Measurements from ENCODE around the gene HSFX3. TPM values are rescaled to one million over a fixed set of nuclear protein-coding genes. Genes with fewer than 3 reads are reported as not detected.

The HSFX3 gene
- total and polyA plus RNA-seq, 2 of the 13 experiments (the other 11 are each of a cell fraction or from before 2014, with no cell fraction given), result not detected

DNA sequence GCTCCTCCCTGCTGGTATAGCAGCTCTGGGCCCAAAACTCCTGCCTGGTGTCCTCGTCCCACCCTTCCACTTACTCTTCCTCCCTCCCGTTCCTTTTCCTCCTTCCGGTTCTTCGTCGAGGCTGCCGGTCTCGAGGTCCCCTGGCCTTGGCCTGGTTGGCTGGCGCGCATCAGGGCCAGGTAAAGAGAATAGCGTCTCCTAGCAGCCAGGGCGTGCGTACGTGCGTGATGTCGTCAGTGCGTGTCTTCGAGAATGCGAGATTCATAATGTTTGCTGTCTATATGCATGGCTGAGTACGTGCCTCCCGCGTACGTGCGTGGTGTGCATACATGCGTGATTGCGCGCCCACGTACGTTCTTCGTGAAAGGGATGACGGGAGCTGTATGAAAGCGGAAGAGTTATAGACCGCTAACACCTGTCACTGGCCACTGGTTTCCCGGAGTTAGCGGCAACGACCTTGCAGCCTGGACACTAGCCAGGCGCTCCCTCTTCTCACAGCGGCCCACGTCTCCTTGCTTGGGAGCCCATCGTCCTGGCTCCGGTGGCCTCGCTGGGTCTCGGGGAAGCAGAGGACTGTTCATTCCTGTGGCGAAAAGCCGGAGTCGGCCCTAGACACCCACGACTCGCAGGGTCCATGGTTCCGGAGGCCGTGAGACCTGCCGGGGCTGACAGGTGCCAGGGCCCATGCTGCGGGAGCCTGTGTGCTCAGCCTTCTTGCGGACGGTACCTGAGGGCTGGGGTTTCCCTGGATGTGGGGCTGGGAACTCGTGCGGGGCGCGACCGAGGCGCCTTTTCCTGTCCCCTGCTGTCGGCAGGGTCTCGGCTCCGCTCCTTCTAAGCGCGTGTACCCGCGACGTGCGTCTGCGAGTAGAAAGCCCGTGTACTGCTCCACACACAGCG, 8.9 kb downstream of the HSFX3 start, which contains the start of gene EOLA1 (continued):
- TF ChIP-seq, protein P1, sequence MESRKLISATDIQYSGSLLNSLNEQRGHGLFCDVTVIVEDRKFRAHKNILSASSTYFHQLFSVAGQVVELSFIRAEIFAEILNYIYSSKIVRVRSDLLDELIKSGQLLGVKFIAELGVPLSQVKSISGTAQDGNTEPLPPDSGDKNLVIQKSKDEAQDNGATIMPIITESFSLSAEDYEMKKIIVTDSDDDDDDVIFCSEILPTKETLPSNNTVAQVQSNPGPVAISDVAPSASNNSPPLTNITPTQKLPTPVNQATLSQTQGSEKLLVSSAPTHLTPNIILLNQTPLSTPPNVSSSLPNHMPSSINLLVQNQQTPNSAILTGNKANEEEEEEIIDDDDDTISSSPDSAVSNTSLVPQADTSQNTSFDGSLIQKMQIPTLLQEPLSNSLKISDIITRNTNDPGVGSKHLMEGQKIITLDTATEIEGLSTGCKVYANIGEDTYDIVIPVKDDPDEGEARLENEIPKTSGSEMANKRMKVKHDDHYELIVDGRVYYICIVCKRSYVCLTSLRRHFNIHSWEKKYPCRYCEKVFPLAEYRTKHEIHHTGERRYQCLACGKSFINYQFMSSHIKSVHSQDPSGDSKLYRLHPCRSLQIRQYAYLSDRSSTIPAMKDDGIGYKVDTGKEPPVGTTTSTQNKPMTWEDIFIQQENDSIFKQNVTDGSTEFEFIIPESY (CRISPR knock-in tag; IDR thresholded peaks at IDR 0.05), result no peak
- peak; percentile 35; the same call in 1 of the 2 replicates for TF ChIP-seq SP2 (CRISPR knock-in tag; IDR thresholded peaks at IDR 0.05)
- peak; percentile 72 for TF ChIP-seq HDAC1 (CRISPR knock-in tag; IDR thresholded peaks at IDR 0.05)
- TF ChIP-seq HOXA7 (CRISPR knock-in tag; IDR thresholded peaks at IDR 0.05), result no peak
- TF ChIP-seq NR2F1 (CRISPR knock-in tag; IDR thresholded peaks at IDR 0.05), result no peak
- TF ChIP-seq, protein P2, sequence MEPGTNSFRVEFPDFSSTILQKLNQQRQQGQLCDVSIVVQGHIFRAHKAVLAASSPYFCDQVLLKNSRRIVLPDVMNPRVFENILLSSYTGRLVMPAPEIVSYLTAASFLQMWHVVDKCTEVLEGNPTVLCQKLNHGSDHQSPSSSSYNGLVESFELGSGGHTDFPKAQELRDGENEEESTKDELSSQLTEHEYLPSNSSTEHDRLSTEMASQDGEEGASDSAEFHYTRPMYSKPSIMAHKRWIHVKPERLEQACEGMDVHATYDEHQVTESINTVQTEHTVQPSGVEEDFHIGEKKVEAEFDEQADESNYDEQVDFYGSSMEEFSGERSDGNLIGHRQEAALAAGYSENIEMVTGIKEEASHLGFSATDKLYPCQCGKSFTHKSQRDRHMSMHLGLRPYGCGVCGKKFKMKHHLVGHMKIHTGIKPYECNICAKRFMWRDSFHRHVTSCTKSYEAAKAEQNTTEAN (CRISPR knock-in tag; conservative IDR thresholded peaks at IDR 0.05), result no peak
- TF ChIP-seq ZMAT3 (CRISPR knock-in tag; conservative IDR thresholded peaks at IDR 0.05), result no peak
- TF ChIP-seq ZKSCAN8 (CRISPR knock-in tag; IDR thresholded peaks at IDR 0.05; ENCODE audit: borderline replicate concordance), result no peak
- no peak for TF ChIP-seq MLLT10 (CRISPR knock-in tag; IDR thresholded peaks at IDR 0.05)
- TF ChIP-seq RXRA (CRISPR knock-in tag; IDR thresholded peaks at IDR 0.05), result no peak; the same call in 1 of the 2 replicates
- TF ChIP-seq SOX5 (CRISPR knock-in tag; IDR thresholded peaks at IDR 0.05; ENCODE audit: borderline replicate concordance), result 0 out of 2 replicates have a peak, but pooled peaks have one; percentile 8
- no peak for TF ChIP-seq FOXA1 (IDR thresholded peaks at IDR 0.05)
- peak; percentile 36 for TF ChIP-seq FOXA1 (CRISPR knock-in tag; IDR thresholded peaks at IDR 0.05)
- TF ChIP-seq, protein P3, sequence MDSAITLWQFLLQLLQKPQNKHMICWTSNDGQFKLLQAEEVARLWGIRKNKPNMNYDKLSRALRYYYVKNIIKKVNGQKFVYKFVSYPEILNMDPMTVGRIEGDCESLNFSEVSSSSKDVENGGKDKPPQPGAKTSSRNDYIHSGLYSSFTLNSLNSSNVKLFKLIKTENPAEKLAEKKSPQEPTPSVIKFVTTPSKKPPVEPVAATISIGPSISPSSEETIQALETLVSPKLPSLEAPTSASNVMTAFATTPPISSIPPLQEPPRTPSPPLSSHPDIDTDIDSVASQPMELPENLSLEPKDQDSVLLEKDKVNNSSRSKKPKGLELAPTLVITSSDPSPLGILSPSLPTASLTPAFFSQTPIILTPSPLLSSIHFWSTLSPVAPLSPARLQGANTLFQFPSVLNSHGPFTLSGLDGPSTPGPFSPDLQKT (CRISPR knock-in tag; IDR thresholded peaks at IDR 0.05; ENCODE audit: borderline replicate concordance), result no peak
- TF ChIP-seq ZNF143 (CRISPR knock-in tag; IDR thresholded peaks at IDR 0.05), result peak; percentile 89
- TF ChIP-seq, protein P4, sequence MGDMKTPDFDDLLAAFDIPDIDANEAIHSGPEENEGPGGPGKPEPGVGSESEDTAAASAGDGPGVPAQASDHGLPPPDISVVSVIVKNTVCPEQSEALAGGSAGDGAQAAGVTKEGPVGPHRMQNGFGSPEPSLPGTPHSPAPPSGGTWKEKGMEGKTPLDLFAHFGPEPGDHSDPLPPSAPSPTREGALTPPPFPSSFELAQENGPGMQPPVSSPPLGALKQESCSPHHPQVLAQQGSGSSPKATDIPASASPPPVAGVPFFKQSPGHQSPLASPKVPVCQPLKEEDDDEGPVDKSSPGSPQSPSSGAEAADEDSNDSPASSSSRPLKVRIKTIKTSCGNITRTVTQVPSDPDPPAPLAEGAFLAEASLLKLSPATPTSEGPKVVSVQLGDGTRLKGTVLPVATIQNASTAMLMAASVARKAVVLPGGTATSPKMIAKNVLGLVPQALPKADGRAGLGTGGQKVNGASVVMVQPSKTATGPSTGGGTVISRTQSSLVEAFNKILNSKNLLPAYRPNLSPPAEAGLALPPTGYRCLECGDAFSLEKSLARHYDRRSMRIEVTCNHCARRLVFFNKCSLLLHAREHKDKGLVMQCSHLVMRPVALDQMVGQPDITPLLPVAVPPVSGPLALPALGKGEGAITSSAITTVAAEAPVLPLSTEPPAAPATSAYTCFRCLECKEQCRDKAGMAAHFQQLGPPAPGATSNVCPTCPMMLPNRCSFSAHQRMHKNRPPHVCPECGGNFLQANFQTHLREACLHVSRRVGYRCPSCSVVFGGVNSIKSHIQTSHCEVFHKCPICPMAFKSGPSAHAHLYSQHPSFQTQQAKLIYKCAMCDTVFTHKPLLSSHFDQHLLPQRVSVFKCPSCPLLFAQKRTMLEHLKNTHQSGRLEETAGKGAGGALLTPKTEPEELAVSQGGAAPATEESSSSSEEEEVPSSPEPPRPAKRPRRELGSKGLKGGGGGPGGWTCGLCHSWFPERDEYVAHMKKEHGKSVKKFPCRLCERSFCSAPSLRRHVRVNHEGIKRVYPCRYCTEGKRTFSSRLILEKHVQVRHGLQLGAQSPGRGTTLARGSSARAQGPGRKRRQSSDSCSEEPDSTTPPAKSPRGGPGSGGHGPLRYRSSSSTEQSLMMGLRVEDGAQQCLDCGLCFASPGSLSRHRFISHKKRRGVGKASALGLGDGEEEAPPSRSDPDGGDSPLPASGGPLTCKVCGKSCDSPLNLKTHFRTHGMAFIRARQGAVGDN (CRISPR knock-in tag; IDR thresholded peaks at IDR 0.05), result peak; percentile 88
- TF ChIP-seq, protein P5, sequence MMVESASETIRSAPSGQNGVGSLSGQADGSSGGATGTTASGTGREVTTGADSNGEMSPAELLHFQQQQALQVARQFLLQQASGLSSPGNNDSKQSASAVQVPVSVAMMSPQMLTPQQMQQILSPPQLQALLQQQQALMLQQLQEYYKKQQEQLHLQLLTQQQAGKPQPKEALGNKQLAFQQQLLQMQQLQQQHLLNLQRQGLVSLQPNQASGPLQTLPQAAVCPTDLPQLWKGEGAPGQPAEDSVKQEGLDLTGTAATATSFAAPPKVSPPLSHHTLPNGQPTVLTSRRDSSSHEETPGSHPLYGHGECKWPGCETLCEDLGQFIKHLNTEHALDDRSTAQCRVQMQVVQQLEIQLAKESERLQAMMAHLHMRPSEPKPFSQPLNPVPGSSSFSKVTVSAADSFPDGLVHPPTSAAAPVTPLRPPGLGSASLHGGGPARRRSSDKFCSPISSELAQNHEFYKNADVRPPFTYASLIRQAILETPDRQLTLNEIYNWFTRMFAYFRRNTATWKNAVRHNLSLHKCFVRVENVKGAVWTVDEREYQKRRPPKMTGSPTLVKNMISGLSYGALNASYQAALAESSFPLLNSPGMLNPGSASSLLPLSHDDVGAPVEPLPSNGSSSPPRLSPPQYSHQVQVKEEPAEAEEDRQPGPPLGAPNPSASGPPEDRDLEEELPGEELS (CRISPR knock-in tag; IDR thresholded peaks at IDR 0.05), result peak; percentile 37; the same call in 1 of the 2 replicates
